Esophagus muscularis mucosa (tissue), 3 donors: ENCODE results near the gene SENP1.

Source experiments
- EP300 ChIP-seq: sonication (generic); formaldehyde crosslinking; IDR thresholded peaks from one replicate; pipeline ENCODE4 v1.6.1; 2017; ENCODE audit warnings: antibody characterized with exemption
- TF ChIP-seq, protein P1 (sequence below), 3 experiments: fragments of 200-600 bp in 2 of 3; fragments of 450-650 bp in 1 of 3; sonication (generic) in 2 of 3; IDR thresholded peaks; one replicate each; pipeline ENCODE4 v1.5.1; 2017 to 2019; ENCODE audit warnings: antibody characterized with exemption in 3 of 3, mild to moderate bottlenecking in 2 of 3, moderate library complexity in 1 of 3

DNA sequence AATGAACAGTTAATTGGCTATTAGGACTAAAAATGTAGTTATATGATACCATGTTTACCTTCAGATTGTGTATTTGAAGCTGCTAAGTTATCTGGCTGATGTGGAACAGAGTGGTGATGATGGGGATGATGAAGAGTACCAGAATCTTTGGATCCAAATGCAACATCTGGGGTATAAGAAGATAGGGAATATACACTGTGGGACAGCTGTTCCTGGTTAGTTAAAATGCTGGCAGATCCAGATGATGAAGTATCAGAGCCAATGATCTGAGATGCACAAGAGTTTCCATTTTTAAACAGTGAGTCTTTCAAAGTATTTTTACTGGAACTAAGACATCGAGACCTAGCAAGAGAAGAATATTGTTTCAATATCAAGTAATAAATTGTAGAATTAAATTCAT, 31.6 kb downstream of the SENP1 start:
- TF ChIP-seq EP300, result no peak
- TF ChIP-seq, protein P1, sequence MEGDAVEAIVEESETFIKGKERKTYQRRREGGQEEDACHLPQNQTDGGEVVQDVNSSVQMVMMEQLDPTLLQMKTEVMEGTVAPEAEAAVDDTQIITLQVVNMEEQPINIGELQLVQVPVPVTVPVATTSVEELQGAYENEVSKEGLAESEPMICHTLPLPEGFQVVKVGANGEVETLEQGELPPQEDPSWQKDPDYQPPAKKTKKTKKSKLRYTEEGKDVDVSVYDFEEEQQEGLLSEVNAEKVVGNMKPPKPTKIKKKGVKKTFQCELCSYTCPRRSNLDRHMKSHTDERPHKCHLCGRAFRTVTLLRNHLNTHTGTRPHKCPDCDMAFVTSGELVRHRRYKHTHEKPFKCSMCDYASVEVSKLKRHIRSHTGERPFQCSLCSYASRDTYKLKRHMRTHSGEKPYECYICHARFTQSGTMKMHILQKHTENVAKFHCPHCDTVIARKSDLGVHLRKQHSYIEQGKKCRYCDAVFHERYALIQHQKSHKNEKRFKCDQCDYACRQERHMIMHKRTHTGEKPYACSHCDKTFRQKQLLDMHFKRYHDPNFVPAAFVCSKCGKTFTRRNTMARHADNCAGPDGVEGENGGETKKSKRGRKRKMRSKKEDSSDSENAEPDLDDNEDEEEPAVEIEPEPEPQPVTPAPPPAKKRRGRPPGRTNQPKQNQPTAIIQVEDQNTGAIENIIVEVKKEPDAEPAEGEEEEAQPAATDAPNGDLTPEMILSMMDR (IDR thresholded peaks at IDR 0.05), result no peak
